Trophoblast cell (in vitro differentiated cells and primary cell): ENCODE data around the gene CCDC148.

Experiments used
- DNase-seq, 2 donors: peaks; one replicate each; pipeline ENCODE4 v3.0.0-alpha.2; 2016
- H2AFZ ChIP-seq: 2 replicates; pipeline ENCODE4 v1.6.1; 2013; ENCODE audit warnings: low read length, moderate library complexity, mild to moderate bottlenecking; ENCODE audit not compliant: insufficient read depth, poor library complexity
- H2AK5ac ChIP-seq: 2 replicates; pipeline ENCODE4 v1.6.1; 2013; ENCODE audit warnings: mild to moderate bottlenecking, low read length
- H2BK120ac ChIP-seq: 2 replicates; pipeline ENCODE4 v1.6.1; 2013; ENCODE audit warnings: low read length, mild to moderate bottlenecking, moderate library complexity; ENCODE audit not compliant: insufficient read depth, poor library complexity
- H2BK12ac ChIP-seq: 2 replicates; pipeline ENCODE4 v1.6.1; 2013; ENCODE audit warnings: mild to moderate bottlenecking, low read length, moderate library complexity
- H2BK5ac ChIP-seq: 2 replicates; pipeline ENCODE4 v1.6.1; 2013; ENCODE audit warnings: low read length, low read depth, moderate library complexity, mild to moderate bottlenecking; ENCODE audit not compliant: poor library complexity
- H3K14ac ChIP-seq: 2 replicates; pipeline ENCODE4 v1.6.1; 2013; ENCODE audit warnings: mild to moderate bottlenecking, low read length
- H3K18ac ChIP-seq: 2 replicates; pipeline ENCODE4 v1.6.1; 2013; ENCODE audit warnings: mild to moderate bottlenecking, low read length
- H3K23ac ChIP-seq: 2 replicates; pipeline ENCODE4 v1.6.1; 2013; ENCODE audit warnings: low read length
- H3K27ac ChIP-seq: 2 replicates; pipeline ENCODE4 v1.5.1; 2013; ENCODE audit warnings: low read depth, mild to moderate bottlenecking, inconsistent platforms, low read length, moderate library complexity
- H3K27me3 ChIP-seq: 2 replicates; pipeline ENCODE4 v1.6.1; 2013; ENCODE audit warnings: inconsistent platforms, mild to moderate bottlenecking, low read length, moderate library complexity; ENCODE audit not compliant: insufficient read depth
- H3K36me3 ChIP-seq, 2 experiments: 1 replicate in 1 of 2; 2 replicates in 1 of 2; pipeline ENCODE4 v1.6.1; 2013; ENCODE audit warnings: low read length in 2 of 2, mild to moderate bottlenecking in 2 of 2, moderate library complexity in 1 of 2; ENCODE audit not compliant: insufficient read depth in 2 of 2, control insufficient read depth in 1 of 2
- H3K4ac ChIP-seq: 2 replicates; pipeline ENCODE4 v1.6.1; 2013; ENCODE audit warnings: low read depth, mild to moderate bottlenecking, low read length, moderate library complexity
- H3K4me1 ChIP-seq, 2 experiments: 1 replicate in 1 of 2; 2 replicates in 1 of 2; pipeline ENCODE4 v1.6.1; 2013; ENCODE audit warnings: low read length in 2 of 2, mild to moderate bottlenecking in 2 of 2, moderate library complexity in 1 of 2; ENCODE audit not compliant: insufficient read depth in 2 of 2, control insufficient read depth in 1 of 2
- H3K4me2 ChIP-seq: 2 replicates; pipeline ENCODE4 v1.6.1; 2013; ENCODE audit warnings: inconsistent platforms, mild to moderate bottlenecking, low read length, moderate library complexity
- H3K4me3 ChIP-seq: 2 replicates; pipeline ENCODE4 v1.5.1; 2013; ENCODE audit warnings: mild to moderate bottlenecking, low read depth, low read length, inconsistent platforms
- H3K79me1 ChIP-seq: one replicate; pipeline ENCODE4 v1.6.1; 2013; ENCODE audit warnings: low read length
- H3K79me2 ChIP-seq: 2 replicates; pipeline ENCODE4 v1.6.1; 2013; ENCODE audit warnings: low read length, mild to moderate bottlenecking; ENCODE audit not compliant: control insufficient read depth, insufficient read depth, poor library complexity
- H3K9ac ChIP-seq: 2 replicates; pipeline ENCODE4 v1.6.1; 2013; ENCODE audit warnings: mild to moderate bottlenecking, low read length
- H3K9me3 ChIP-seq: 2 replicates; pipeline ENCODE4 v1.6.1; 2013; ENCODE audit warnings: low read depth, mild to moderate bottlenecking, control low read depth, inconsistent platforms, low read length; ENCODE audit not compliant: insufficient read depth
- H4K12ac ChIP-seq: 2 replicates; pipeline ENCODE4 v1.6.1; 2013; ENCODE audit warnings: low read depth, mild to moderate bottlenecking, low read length, moderate library complexity
- H4K8ac ChIP-seq: 2 replicates; pipeline ENCODE4 v1.6.1; 2013; ENCODE audit warnings: low read depth, mild to moderate bottlenecking, low read length, moderate library complexity
- H4K91ac ChIP-seq: one replicate; pipeline ENCODE4 v1.6.1; 2013; ENCODE audit warnings: low read depth, mild to moderate bottlenecking, low read length, moderate library complexity
- WGBS: extraction: QIAGEN DNeasy Blood & Tissue Kit; methylation state at CpG from one replicate; pipeline ENCODE4 v1.1.7; 2013; ENCODE audit warnings: missing lambda C conversion rate; ENCODE audit not compliant: insufficient read length, insufficient coverage; ENCODE audit errors: extremely low coverage; 5-methylcytosine and 5-hydroxymethylcytosine counted together

The CCDC148 gene

DNA sequence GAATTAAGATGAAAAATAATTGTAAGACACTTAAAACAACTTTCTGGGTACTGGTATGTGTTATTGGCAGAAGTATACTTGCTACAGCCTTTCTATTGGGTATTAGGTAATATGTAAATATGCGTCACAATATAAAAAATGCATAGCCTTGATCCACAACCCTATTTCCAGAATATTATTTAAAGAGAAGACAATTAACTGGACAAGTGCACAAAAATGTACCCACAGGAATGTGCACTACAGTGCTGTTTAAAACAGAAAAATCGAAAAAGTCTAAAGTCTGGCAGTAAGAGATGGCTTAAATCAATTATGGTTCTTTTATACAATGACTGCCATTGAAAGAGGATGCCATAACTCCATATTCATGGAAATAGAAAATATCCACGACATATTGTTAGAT, 205.2 kb downstream of the CCDC148 start:
- Histone ChIP-seq H2AFZ (no peak overlapping the region), H2BK5ac (no peak overlapping the region), H3K79me2 (no peaks in the 10 kb centered on the region), H3K4ac (no peak overlapping the region), H3K18ac (no peak overlapping the region), H3K9ac (no peak overlapping the region), H3K9me3 (no peaks in the 10 kb centered on the region), H4K91ac (no peak overlapping the region), H4K8ac (no peak overlapping the region), H3K36me3 (no peaks in the 10 kb centered on the region), H2BK12ac (no peak overlapping the region), H3K23ac (no peak overlapping the region), H3K4me2 (no peak overlapping the region), H3K27ac (no peak overlapping the region), H3K79me1 (no peaks in the 10 kb centered on the region), H3K4me3 (no peak overlapping the region), H3K27me3 (no peaks in the 10 kb centered on the region), H3K4me1 (no peaks in the 10 kb centered on the region), H3K14ac (no peak overlapping the region), H4K12ac (no peak overlapping the region), H2AK5ac (no peak overlapping the region), H2BK120ac (no peak overlapping the region)
- WGBS = no CpG with 5 or more reads among the region's 3 CpGs
- no peak for DNase-seq

DNA sequence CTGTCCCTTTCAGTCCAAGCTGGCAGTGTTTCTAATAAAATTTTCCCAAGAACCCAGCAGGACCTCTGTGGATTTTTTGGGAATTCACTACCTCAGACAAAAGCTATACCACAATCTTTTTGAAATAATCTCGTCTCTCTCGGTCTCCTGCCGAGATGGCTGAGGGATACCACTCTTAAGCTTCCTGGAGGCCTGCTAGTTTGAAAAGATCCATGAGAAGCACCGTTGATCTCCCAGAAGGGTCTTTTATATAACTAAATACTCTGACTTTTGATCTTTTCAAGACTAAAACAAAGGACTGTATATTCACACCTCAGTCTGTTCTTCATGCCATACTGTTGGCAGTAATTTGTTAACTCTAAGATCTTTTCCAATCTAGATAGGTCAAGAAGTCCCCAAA, 213.2 kb downstream of the CCDC148 start:
- no peak overlapping the region for H3K27ac ChIP-seq
- no peak overlapping the region for H3K9ac ChIP-seq
- no peak overlapping the region for H3K23ac ChIP-seq
- H3K4me2 ChIP-seq = no peak overlapping the region
- H2BK12ac ChIP-seq = no peak overlapping the region
- H3K27me3 ChIP-seq = no peaks in the 10 kb centered on the region
- H2BK5ac ChIP-seq = no peak overlapping the region
- H2AFZ ChIP-seq = no peak overlapping the region
- H3K79me1 ChIP-seq = no peaks in the 10 kb centered on the region
- no peak overlapping the region for H2BK120ac ChIP-seq
- no peak overlapping the region for H3K14ac ChIP-seq
- no peak overlapping the region for H4K12ac ChIP-seq
- H3K79me2 ChIP-seq = no peaks in the 10 kb centered on the region
- no peak overlapping the region for H3K18ac ChIP-seq
- no peak for DNase-seq
- H3K36me3 ChIP-seq = no peaks in the 10 kb centered on the region
- peaks cover 0 to 2% of the 10 kb centered on the region in 2 experiments for H3K4me1 ChIP-seq
- H4K91ac ChIP-seq = no peak overlapping the region
- no peak overlapping the region for H2AK5ac ChIP-seq
- no peak overlapping the region for H3K4me3 ChIP-seq
- H4K8ac ChIP-seq = no peak overlapping the region
- no peak overlapping the region for H3K4ac ChIP-seq
- H3K9me3 ChIP-seq = no peaks in the 10 kb centered on the region
- no CpG with 5 or more reads among the region's 4 CpGs for WGBS

DNA sequence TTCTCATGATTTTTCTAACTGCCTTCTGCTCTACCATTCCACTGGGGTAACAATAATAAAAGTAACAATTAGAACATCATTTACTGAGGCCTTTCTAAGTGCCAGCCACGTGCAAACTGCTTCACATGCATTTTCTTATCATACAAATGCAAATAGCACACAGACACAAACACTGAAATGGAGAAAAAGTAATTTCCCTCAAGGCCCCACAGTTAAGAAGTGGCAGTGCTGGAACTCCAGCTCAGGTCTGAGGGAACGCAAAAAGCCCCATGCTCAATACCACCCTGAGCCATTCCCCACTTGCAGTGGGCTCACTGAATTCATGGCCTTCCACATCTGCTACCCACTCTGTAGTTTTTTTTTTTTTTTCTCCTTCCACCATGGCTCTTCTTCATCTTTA, 214.3 kb downstream of the CCDC148 start:
- no peaks in the 10 kb centered on the region for H3K79me1 ChIP-seq
- no peak overlapping the region for H3K18ac ChIP-seq
- no peak overlapping the region for H4K12ac ChIP-seq
- H3K23ac ChIP-seq = no peak overlapping the region
- H3K79me2 ChIP-seq = no peaks in the 10 kb centered on the region
- H3K4me2 ChIP-seq = no peak overlapping the region
- H3K9ac ChIP-seq = no peak overlapping the region
- H3K4me1 ChIP-seq = peaks cover 0 to 2% of the 10 kb centered on the region in 2 experiments
- H2AK5ac ChIP-seq = no peak overlapping the region
- no peak overlapping the region for H2BK12ac ChIP-seq
- no peaks in the 10 kb centered on the region for H3K9me3 ChIP-seq
- no peak overlapping the region for H3K4me3 ChIP-seq
- no peak overlapping the region for H4K8ac ChIP-seq
- no peak overlapping the region for H2BK5ac ChIP-seq
- no peak overlapping the region for H3K27ac ChIP-seq
- no peak overlapping the region for H2BK120ac ChIP-seq
- no peak overlapping the region for H2AFZ ChIP-seq
- H4K91ac ChIP-seq = no peak overlapping the region
- H3K27me3 ChIP-seq = no peaks in the 10 kb centered on the region
- no CpG with 5 or more reads among the region's 2 CpGs for WGBS
- H3K36me3 ChIP-seq = no peaks in the 10 kb centered on the region
- DNase-seq = no peak
- H3K4ac ChIP-seq = no peak overlapping the region
- no peak overlapping the region for H3K14ac ChIP-seq

DNA sequence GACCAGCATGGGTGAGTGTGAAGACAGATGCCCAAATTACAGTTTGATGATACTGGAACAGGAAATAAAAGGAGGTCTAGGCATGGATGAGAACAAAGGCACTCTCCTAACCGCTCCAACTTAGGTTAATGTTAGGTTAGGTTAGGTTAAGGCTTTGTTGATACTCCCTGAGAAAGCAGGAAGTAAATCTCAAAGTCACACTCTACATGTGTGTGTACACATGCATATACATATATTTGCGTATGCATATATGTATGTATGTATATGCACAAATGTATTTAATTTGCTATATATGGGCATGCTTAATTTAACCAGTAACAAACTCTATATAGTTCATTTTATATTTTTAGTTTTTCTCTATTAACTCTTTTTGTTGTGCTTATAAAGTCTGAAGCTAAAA, 215.6 kb downstream of the CCDC148 start:
- DNase-seq = no peak
- no CpG with 5 or more reads among the region's 2 CpGs for WGBS
- H2BK120ac ChIP-seq = no peak overlapping the region

More for the DNA sequence above, 215.6 kb downstream of the CCDC148 start:
- Histone ChIP-seq H2AFZ (no peak overlapping the region), H2AK5ac (no peak overlapping the region), H3K79me1 (no peaks in the 10 kb centered on the region), H4K12ac (no peak overlapping the region), H2BK12ac (no peak overlapping the region), H3K36me3 (no peaks in the 10 kb centered on the region), H4K8ac (no peak overlapping the region), H3K27ac (no peak overlapping the region), H3K18ac (no peak overlapping the region), H3K79me2 (no peaks in the 10 kb centered on the region), H3K23ac (no peak overlapping the region), H3K4me3 (no peak overlapping the region), H3K27me3 (no peaks in the 10 kb centered on the region), H3K4me1 (peaks cover 0 to 2% of the 10 kb centered on the region in 2 experiments), H3K4ac (no peak overlapping the region), H3K14ac (no peak overlapping the region), H3K4me2 (no peak overlapping the region), H3K9ac (no peak overlapping the region), H3K9me3 (no peaks in the 10 kb centered on the region), H2BK5ac (no peak overlapping the region), H4K91ac (no peak overlapping the region)
